Panc1 (cell line): ENCODE measurements around the gene WDR49.

Experiments used
- POLR2AphosphoS5 ChIP-seq: IDR thresholded peaks from 2 replicates; pipeline ENCODE4 v1.6.1; 2012; ENCODE audit warnings: mild to moderate bottlenecking, low read depth, low read length, moderate library complexity
- REST ChIP-seq, 2 experiments: IDR thresholded peaks; 2 replicates each; pipeline ENCODE4 v1.6.1; 2011 to 2012; ENCODE audit warnings: low read depth in 2 of 2, control low read depth in 1 of 2, low read length in 1 of 2, mild to moderate bottlenecking in 1 of 2, moderate library complexity in 1 of 2; ENCODE audit not compliant: insufficient read depth in 1 of 2
- SIN3A ChIP-seq: IDR thresholded peaks from 2 replicates; pipeline ENCODE4 v1.6.1; 2012; ENCODE audit warnings: low read depth, mild to moderate bottlenecking, low read length, moderate library complexity, borderline replicate concordance; ENCODE audit not compliant: insufficient read depth
- TCF7L2 ChIP-seq: IDR thresholded peaks from 2 replicates; pipeline ENCODE4 v1.6.1; 2011; ENCODE audit warnings: mild to moderate bottlenecking, low read depth, low read length, inconsistent platforms
- TF ChIP-seq, protein P1 (sequence below): fragments of 450-650 bp; IDR thresholded peaks from 2 replicates; pipeline ENCODE4 v1.5.1; 2017; ENCODE audit warnings: mild to moderate bottlenecking

DNA sequence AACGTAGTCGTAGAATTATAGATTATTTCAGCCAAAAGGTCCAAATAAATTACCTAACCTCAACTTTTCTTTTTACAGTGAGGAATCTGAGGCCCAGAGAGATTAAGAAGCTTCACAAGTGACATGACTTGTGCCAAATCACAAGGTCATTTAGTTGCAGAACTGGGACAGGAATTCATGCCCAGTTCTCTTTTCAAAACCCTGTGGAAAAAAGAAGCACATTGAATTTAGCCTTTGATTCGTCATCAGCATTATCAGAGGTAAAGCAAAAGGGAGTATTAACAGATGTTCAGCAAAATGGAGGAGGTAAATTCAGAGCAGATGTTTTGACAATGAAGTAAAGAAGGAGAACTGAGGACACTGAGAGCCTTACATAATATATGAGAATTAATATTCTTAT, 184.4 kb downstream of the WDR49 start:
- TF ChIP-seq, protein P1, sequence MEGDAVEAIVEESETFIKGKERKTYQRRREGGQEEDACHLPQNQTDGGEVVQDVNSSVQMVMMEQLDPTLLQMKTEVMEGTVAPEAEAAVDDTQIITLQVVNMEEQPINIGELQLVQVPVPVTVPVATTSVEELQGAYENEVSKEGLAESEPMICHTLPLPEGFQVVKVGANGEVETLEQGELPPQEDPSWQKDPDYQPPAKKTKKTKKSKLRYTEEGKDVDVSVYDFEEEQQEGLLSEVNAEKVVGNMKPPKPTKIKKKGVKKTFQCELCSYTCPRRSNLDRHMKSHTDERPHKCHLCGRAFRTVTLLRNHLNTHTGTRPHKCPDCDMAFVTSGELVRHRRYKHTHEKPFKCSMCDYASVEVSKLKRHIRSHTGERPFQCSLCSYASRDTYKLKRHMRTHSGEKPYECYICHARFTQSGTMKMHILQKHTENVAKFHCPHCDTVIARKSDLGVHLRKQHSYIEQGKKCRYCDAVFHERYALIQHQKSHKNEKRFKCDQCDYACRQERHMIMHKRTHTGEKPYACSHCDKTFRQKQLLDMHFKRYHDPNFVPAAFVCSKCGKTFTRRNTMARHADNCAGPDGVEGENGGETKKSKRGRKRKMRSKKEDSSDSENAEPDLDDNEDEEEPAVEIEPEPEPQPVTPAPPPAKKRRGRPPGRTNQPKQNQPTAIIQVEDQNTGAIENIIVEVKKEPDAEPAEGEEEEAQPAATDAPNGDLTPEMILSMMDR, result no peak
- TF ChIP-seq SIN3A (no peak), REST (IDR thresholded peaks at IDR 0.05; ENCODE audit: insufficient read depth in 1 of 2, low read depth in 2 of 2, low read length in 1 of 2) (no peak), TCF7L2 (no peak), POLR2AphosphoS5 (no peak)
